HepG2 (cell line): ENCODE results near the gene SAE1. TPM values are rescaled to one million over a fixed set of nuclear protein-coding genes. Genes with fewer than 3 reads are reported as not detected.

Source experiments
- ATF7 ChIP-seq, 2 experiments: fragments of 450-650 bp in 1 of 2; sonication (generic) in 1 of 2; formaldehyde crosslinking in 1 of 2; IDR thresholded peaks; 2 replicates each; pipeline versions ENCODE4 v1.4.0 to v1.6.1; 2016 to 2020; ENCODE audit warnings: antibody characterized with exemption in 1 of 2, mild to moderate bottlenecking in 1 of 2, missing genetic modification reagents in 1 of 2
- MAZ ChIP-seq, 2 experiments: sonication (generic) in 1 of 2; formaldehyde crosslinking in 1 of 2; IDR thresholded peaks; 2 replicates each; pipeline versions ENCODE4 v1.5.0 to v1.6.1; 2012 to 2020; ENCODE audit warnings: low read depth in 2 of 2, mild to moderate bottlenecking in 2 of 2, borderline replicate concordance in 1 of 2, improper control_type of control experiment in 1 of 2, low read length in 1 of 2, missing genetic modification reagents in 1 of 2, moderate library complexity in 1 of 2
- PAWR ChIP-seq: sonication (generic); formaldehyde crosslinking; IDR thresholded peaks from 2 replicates; pipeline ENCODE4 v1.4.0; 2020; ENCODE audit warnings: missing genetic modification reagents, mild to moderate bottlenecking, borderline replicate concordance
- ZC3H13 ChIP-seq: sonication (generic); formaldehyde crosslinking; IDR thresholded peaks from 2 replicates; pipeline ENCODE4 v1.8.1; 2023; ENCODE audit warnings: mild to moderate bottlenecking, missing genetic modification reagents, moderate library complexity
- polyA plus RNA-seq, 8 experiments: library from polyadenylated mRNA; depleted of rRNA in 3 of 8; stranded (reverse) in 7 of 8; unstranded in 1 of 8; fragments of >200 nt; fragmentation: Illumina TruSeq in 4 of 8; extraction: Trizol in 4 of 8; gene quantifications; 2 replicates each; pipeline versions ENCODE4 v1.2.1 to v1.2.3, GENCODE V29; 2011 to 2016; ENCODE audit warnings: low read depth in 4 of 8, missing spikeins in 1 of 8, mixed read lengths in 1 of 8; ENCODE audit not compliant: insufficient read depth in 1 of 8
- total RNA-seq, 5 experiments: library from RNA; depleted of rRNA; stranded (reverse); fragments of >200 nt; fragmentation: Illumina TruSeq; extraction: Trizol; gene quantifications; 2 replicates each; pipeline ENCODE4 v1.2.3, GENCODE V29; 2016; ENCODE audit warnings: low read depth in 1 of 5
- TF ChIP-seq, protein P1 (sequence below): sonication (generic); formaldehyde crosslinking; IDR thresholded peaks from 2 replicates; pipeline ENCODE4 v1.8.1; 2023; ENCODE audit warnings: mild to moderate bottlenecking, moderate library complexity, missing genetic modification reagents
- TF ChIP-seq, protein P2 (sequence below): sonication (generic); formaldehyde crosslinking; conservative IDR thresholded peaks from 2 replicates; pipeline ENCODE4 v1.8.0; 2022; ENCODE audit warnings: low read depth, missing genetic modification reagents
- TF ChIP-seq, protein P3 (sequence below): IDR thresholded peaks from 2 replicates; pipeline ENCODE4 v1.6.1; 2016

The SAE1 gene
- total and polyA plus RNA-seq, 2 of the 13 experiments (the other 11 are each of a cell fraction or from before 2014, with no cell fraction given): 87.6 to 197 TPM

DNA sequence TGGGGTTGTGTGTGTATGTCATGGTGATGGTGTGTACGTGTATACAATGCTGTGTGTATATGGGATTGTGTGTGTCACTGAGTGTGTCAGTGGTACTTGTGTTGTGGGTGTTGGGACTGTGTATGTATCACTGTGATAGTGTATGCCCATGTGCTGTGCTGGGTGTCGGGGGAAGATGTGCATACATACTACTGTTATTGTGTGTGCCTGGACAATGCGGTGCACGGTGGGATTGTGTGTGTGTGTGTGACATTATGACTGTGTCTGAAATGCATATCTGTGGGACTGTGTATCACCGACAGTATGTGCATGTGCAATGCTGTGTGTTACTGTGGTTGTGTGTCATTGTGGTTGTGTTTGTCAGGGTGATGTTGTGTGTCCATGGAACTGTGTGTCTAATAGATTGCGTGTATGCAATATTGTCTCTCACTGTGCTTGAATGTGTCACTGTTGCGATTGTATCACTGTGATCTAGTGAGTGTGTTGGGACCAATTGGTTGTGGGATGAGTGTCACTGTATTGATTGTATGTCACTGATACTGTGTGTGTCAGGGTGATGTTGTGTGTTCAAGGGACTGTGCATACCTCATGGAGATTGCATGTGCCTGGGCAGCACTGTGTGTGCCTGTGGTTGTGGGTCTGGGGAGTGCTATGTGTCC lies 111.4 kb downstream of the SAE1 start (continued):
- TF ChIP-seq, protein P1, sequence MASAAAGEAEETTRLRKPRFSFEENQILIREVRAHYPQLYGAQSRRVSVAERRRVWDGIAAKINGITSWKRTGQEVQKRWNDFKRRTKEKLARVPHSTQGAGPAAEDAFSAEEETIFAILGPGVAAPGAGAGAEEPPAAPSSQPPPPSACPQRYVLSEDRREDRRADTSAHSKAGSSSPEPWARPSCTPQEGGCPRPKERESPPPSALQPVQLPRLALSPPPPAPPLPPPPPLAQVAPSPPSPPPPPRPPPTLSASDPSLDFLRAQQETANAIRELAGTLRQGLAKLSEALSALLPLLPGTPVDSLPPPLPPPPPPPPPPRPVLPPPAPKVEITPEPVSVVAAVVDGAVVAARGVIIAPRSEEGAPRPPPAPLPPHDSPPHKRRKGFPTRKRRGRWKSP (CRISPR knock-in tag): no peak
- TF ChIP-seq MAZ (IDR thresholded peaks at IDR 0.05; ENCODE audit: borderline replicate concordance, low read depth, low read length) (no peak), MAZ (CRISPR knock-in tag; IDR thresholded peaks at IDR 0.05; ENCODE audit: low read depth) (0 out of 2 replicates have a peak, but pooled peaks have one; percentile 1), ATF7 (IDR thresholded peaks at IDR 0.05) (0 out of 2 replicates have a peak, but pooled peaks have one; percentile 2), ATF7 (CRISPR knock-in tag; IDR thresholded peaks at IDR 0.05) (no peak), PAWR (CRISPR knock-in tag) (no peak), ZC3H13 (CRISPR knock-in tag) (0 out of 2 replicates have a peak, but pooled peaks have one; percentile 16)
- TF ChIP-seq, protein P2, sequence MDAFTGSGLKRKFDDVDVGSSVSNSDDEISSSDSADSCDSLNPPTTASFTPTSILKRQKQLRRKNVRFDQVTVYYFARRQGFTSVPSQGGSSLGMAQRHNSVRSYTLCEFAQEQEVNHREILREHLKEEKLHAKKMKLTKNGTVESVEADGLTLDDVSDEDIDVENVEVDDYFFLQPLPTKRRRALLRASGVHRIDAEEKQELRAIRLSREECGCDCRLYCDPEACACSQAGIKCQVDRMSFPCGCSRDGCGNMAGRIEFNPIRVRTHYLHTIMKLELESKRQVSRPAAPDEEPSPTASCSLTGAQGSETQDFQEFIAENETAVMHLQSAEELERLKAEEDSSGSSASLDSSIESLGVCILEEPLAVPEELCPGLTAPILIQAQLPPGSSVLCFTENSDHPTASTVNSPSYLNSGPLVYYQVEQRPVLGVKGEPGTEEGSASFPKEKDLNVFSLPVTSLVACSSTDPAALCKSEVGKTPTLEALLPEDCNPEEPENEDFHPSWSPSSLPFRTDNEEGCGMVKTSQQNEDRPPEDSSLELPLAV (CRISPR knock-in tag): 0 out of 2 replicates have a peak, but pooled peaks have one; percentile 9
- TF ChIP-seq, protein P3, sequence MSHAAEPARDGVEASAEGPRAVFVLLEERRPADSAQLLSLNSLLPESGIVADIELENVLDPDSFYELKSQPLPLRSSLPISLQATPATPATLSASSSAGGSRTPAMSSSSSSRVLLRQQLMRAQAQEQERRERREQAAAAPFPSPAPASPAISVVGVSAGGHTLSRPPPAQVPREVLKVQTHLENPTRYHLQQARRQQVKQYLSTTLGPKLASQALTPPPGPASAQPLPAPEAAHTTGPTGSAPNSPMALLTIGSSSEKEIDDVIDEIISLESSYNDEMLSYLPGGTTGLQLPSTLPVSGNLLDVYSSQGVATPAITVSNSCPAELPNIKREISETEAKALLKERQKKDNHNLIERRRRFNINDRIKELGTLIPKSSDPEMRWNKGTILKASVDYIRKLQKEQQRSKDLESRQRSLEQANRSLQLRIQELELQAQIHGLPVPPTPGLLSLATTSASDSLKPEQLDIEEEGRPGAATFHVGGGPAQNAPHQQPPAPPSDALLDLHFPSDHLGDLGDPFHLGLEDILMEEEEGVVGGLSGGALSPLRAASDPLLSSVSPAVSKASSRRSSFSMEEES (CRISPR knock-in tag): no peak
